HepG2 (cell line): ENCODE measurements around the gene PAFAH1B2. TPM values are rescaled to one million over a fixed set of nuclear protein-coding genes. Genes with fewer than 3 reads are reported as not detected.

Experiments
- NR1H2 ChIP-seq: sonication (generic); formaldehyde crosslinking; IDR thresholded peaks from 2 replicates; pipeline ENCODE4 v1.8.1; 2022; ENCODE audit warnings: low read depth, missing genetic modification reagents, borderline replicate concordance
- RNF2 ChIP-seq: fragments of 450-650 bp; conservative IDR thresholded peaks from 2 replicates; pipeline ENCODE4 v1.6.1; 2016; ENCODE audit warnings: low read depth
- SKI ChIP-seq: fragments of 450-650 bp; IDR thresholded peaks from one replicate; pipeline ENCODE4 v1.6.1; 2018; ENCODE audit warnings: mild to moderate bottlenecking; ENCODE audit not compliant: partially characterized antibody
- SMAD3 ChIP-seq: sonication (generic); formaldehyde crosslinking; IDR thresholded peaks from 2 replicates; pipeline ENCODE4 v1.4.0; 2020; ENCODE audit warnings: missing genetic modification reagents
- STAT6 ChIP-seq: sonication (generic); formaldehyde crosslinking; IDR thresholded peaks from 2 replicates; pipeline ENCODE4 v1.4.0; 2020; ENCODE audit warnings: missing genetic modification reagents, mild to moderate bottlenecking, borderline replicate concordance
- ZBTB10 ChIP-seq: sonication (generic); formaldehyde crosslinking; IDR thresholded peaks from 2 replicates; pipeline ENCODE4 v1.4.0; 2020; ENCODE audit warnings: missing genetic modification reagents, borderline replicate concordance
- ZC3H4 ChIP-seq: sonication (generic); formaldehyde crosslinking; IDR thresholded peaks from 2 replicates; pipeline ENCODE4 v1.4.0; 2020; ENCODE audit warnings: missing genetic modification reagents, borderline replicate concordance
- ZFX ChIP-seq: sonication (generic); formaldehyde crosslinking; IDR thresholded peaks from 2 replicates; pipeline ENCODE4 v1.4.0; 2020; ENCODE audit warnings: mild to moderate bottlenecking, low read depth, missing genetic modification reagents, moderate library complexity
- ZNF180 ChIP-seq: sonication (generic); formaldehyde crosslinking; IDR thresholded peaks from 2 replicates; pipeline ENCODE4 v1.4.0; 2020; ENCODE audit warnings: low read depth, missing genetic modification reagents, borderline replicate concordance
- ZNF235 ChIP-seq: sonication (generic); formaldehyde crosslinking; IDR thresholded peaks from 2 replicates; pipeline ENCODE4 v1.8.1; 2023; ENCODE audit warnings: mild to moderate bottlenecking, missing genetic modification reagents, borderline replicate concordance
- ZNF317 ChIP-seq: sonication (generic); formaldehyde crosslinking; IDR thresholded peaks from 2 replicates; pipeline ENCODE4 v1.5.0; 2020; ENCODE audit warnings: mild to moderate bottlenecking, missing genetic modification reagents
- ZNF431 ChIP-seq: sonication (generic); formaldehyde crosslinking; IDR thresholded peaks from 2 replicates; pipeline ENCODE4 v1.9.0; 2022; ENCODE audit warnings: missing genetic modification reagents, low read depth, mild to moderate bottlenecking, borderline replicate concordance
- ZNF652 ChIP-seq: IDR thresholded peaks from 2 replicates; pipeline ENCODE4 v1.6.1; 2016; ENCODE audit warnings: low read depth, borderline replicate concordance
- ZNF891 ChIP-seq: sonication (generic); formaldehyde crosslinking; IDR thresholded peaks from 2 replicates; pipeline ENCODE4 v1.5.0; 2020; ENCODE audit warnings: mild to moderate bottlenecking, missing genetic modification reagents
- ZSCAN29 ChIP-seq: sonication (generic); formaldehyde crosslinking; conservative IDR thresholded peaks from 2 replicates; pipeline ENCODE4 v1.4.0; 2020; ENCODE audit warnings: mild to moderate bottlenecking, missing genetic modification reagents
- polyA plus RNA-seq, 8 experiments: library from polyadenylated mRNA; depleted of rRNA in 3 of 8; stranded (reverse) in 7 of 8; unstranded in 1 of 8; fragments of >200 nt; fragmentation: Illumina TruSeq in 4 of 8; extraction: Trizol in 4 of 8; gene quantifications; 2 replicates each; pipeline versions ENCODE4 v1.2.1 to v1.2.3, GENCODE V29; 2011 to 2016; ENCODE audit warnings: low read depth in 4 of 8, missing spikeins in 1 of 8, mixed read lengths in 1 of 8; ENCODE audit not compliant: insufficient read depth in 1 of 8
- total RNA-seq, 5 experiments: library from RNA; depleted of rRNA; stranded (reverse); fragments of >200 nt; fragmentation: Illumina TruSeq; extraction: Trizol; gene quantifications; 2 replicates each; pipeline ENCODE4 v1.2.3, GENCODE V29; 2016; ENCODE audit warnings: low read depth in 1 of 5
- TF ChIP-seq, protein P1 (sequence below): sonication (generic); formaldehyde crosslinking; conservative IDR thresholded peaks from 2 replicates; pipeline ENCODE4 v1.4.0; 2020; ENCODE audit warnings: missing genetic modification reagents
- TF ChIP-seq, protein P2 (sequence below): sonication (generic); formaldehyde crosslinking; IDR thresholded peaks from 2 replicates; pipeline ENCODE4 v1.4.0; 2020; ENCODE audit warnings: missing genetic modification reagents
- TF ChIP-seq, protein P3 (sequence below): sonication (generic); formaldehyde crosslinking; IDR thresholded peaks from 2 replicates; pipeline ENCODE4 v1.4.0; 2020; ENCODE audit warnings: mild to moderate bottlenecking, missing genetic modification reagents

Gene PAFAH1B2
- total and polyA plus RNA-seq, 2 of the 13 experiments (the other 11 are each of a cell fraction or from before 2014, with no cell fraction given), result 28.8 to 104 TPM

DNA sequence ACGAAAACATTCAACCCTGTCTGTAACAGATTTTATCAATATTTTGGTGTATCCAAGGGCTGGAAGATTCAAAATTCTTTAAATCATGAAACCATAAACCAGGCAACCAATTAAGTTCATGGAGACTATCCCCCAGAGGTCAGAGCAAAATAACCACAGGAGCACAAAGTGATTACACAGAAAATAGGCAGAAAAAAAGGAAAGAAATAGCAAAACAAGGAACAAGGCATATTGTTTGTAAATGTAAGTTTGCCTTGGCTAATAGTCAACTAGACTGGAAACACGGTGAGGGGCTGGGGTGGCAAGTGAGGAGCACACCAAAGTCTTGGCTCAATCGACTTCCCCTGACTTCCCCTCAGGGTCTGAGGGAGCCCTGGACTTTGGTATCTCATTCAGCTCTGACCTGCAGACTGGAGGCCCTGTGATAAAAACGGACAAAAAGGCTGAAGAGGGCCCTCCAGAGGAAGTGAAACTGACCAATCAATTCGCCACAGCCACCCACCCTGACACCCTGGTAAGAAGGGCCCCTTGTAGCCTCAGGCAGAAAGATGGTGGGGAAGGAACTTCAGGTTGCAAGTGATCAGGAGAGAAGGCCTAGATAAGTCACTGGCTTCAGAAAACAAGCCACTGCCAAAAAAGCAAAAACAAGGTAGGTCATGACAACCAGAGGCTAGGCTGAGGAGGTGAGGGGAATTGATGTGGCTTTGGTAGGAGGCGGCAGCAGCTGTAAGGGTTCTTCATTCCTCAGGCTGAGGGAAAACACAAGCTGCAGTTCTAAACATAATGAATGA, 47.7 kb upstream of the PAFAH1B2 start (continued):
- TF ChIP-seq, protein P1, sequence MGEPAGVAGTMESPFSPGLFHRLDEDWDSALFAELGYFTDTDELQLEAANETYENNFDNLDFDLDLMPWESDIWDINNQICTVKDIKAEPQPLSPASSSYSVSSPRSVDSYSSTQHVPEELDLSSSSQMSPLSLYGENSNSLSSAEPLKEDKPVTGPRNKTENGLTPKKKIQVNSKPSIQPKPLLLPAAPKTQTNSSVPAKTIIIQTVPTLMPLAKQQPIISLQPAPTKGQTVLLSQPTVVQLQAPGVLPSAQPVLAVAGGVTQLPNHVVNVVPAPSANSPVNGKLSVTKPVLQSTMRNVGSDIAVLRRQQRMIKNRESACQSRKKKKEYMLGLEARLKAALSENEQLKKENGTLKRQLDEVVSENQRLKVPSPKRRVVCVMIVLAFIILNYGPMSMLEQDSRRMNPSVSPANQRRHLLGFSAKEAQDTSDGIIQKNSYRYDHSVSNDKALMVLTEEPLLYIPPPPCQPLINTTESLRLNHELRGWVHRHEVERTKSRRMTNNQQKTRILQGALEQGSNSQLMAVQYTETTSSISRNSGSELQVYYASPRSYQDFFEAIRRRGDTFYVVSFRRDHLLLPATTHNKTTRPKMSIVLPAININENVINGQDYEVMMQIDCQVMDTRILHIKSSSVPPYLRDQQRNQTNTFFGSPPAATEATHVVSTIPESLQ (CRISPR knock-in tag), result no peak
- no peak for TF ChIP-seq ZNF891 (CRISPR knock-in tag)
- TF ChIP-seq ZBTB10 (CRISPR knock-in tag), result no peak
- TF ChIP-seq NR1H2 (CRISPR knock-in tag), result no peak
- TF ChIP-seq STAT6 (CRISPR knock-in tag), result 0 out of 2 replicates have a peak, but pooled peaks have one; percentile 34
- no peak for TF ChIP-seq ZC3H4 (CRISPR knock-in tag)
- TF ChIP-seq SKI, result no peak
- 0 out of 2 replicates have a peak, but pooled peaks have one; percentile 54 for TF ChIP-seq SMAD3 (CRISPR knock-in tag)
- no peak for TF ChIP-seq ZNF235 (CRISPR knock-in tag)
- no peak for TF ChIP-seq ZNF431 (CRISPR knock-in tag)
- TF ChIP-seq ZNF317 (CRISPR knock-in tag), result peak; percentile 34; the same call in 1 of the 2 replicates
- no peak for TF ChIP-seq RNF2
- no peak for TF ChIP-seq ZNF652 (CRISPR knock-in tag)
- TF ChIP-seq ZFX (CRISPR knock-in tag), result peak; percentile 45; the same call in 1 of the 2 replicates
- TF ChIP-seq, protein P2, sequence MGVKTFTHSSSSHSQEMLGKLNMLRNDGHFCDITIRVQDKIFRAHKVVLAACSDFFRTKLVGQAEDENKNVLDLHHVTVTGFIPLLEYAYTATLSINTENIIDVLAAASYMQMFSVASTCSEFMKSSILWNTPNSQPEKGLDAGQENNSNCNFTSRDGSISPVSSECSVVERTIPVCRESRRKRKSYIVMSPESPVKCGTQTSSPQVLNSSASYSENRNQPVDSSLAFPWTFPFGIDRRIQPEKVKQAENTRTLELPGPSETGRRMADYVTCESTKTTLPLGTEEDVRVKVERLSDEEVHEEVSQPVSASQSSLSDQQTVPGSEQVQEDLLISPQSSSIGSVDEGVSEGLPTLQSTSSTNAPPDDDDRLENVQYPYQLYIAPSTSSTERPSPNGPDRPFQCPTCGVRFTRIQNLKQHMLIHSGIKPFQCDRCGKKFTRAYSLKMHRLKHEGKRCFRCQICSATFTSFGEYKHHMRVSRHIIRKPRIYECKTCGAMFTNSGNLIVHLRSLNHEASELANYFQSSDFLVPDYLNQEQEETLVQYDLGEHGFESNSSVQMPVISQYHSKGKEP (CRISPR knock-in tag), result no peak
- TF ChIP-seq ZNF180 (CRISPR knock-in tag), result no peak
- TF ChIP-seq ZSCAN29 (CRISPR knock-in tag), result no peak
- TF ChIP-seq, protein P3, sequence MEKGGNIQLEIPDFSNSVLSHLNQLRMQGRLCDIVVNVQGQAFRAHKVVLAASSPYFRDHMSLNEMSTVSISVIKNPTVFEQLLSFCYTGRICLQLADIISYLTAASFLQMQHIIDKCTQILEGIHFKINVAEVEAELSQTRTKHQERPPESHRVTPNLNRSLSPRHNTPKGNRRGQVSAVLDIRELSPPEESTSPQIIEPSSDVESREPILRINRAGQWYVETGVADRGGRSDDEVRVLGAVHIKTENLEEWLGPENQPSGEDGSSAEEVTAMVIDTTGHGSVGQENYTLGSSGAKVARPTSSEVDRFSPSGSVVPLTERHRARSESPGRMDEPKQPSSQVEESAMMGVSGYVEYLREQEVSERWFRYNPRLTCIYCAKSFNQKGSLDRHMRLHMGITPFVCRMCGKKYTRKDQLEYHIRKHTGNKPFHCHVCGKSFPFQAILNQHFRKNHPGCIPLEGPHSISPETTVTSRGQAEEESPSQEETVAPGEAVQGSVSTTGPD (CRISPR knock-in tag), result peak; percentile 76
